ENCODE data around the gene PIK3C2G. TPM values are rescaled to one million over a fixed set of nuclear protein-coding genes. Genes with fewer than 3 reads are reported as not detected.
"Not testable (repeated sequence)": the region's sequence is repeated elsewhere in the genome, so short reads cannot be mapped to it uniquely, and the experiment has no call there.

PIK3C2G gene
- total RNA-seq, 4 donors from 2014 or later: 0.10 to 0.88 (median 0.40) TPM; not detected in 1

GRCh38 chr12:18254081-18254480, 7.2 kb upstream of the PIK3C2G start:
- TF ChIP-seq CTCF (IDR thresholded peaks at IDR 0.05): no peak
- TF ChIP-seq POLR2A (IDR thresholded peaks at IDR 0.05): no peak
- no peak overlapping the region for H3K27ac ChIP-seq
- 71% methylated on average over 1 of the region's 1 CpG for WGBS, 2 donors

DNA sequence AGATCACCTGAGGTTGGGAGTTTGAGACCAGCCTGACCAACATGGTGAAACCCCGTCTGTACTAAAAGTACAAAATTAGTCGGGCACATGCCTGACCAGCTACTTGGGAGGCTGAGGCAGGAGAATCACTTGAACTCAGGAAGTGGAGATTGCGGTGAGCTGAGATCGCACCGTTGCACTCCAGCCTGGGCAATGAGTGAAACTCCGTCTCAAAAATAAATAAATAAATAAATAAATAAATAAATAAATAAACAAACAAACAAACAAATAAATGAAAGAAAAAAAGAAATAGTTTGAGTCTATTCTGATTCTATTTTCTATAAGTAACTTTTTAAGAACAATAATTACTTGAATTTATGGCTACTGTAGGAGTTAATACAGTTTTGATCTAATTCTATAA, 6.3 kb upstream of the PIK3C2G start:
- H3K36me3 ChIP-seq; H3K4me1 ChIP-seq; H3K27me3 ChIP-seq; H3K4me3 ChIP-seq (replicated peaks in 1 of 3); H3K9me3 ChIP-seq; H3K27ac ChIP-seq; intact Hi-C loops (cut with DNase I); DNase-seq: not testable (repeated sequence)
- WGBS, 2 donors: 80 to 95% methylated on average over 6 of the region's 6 CpGs

More at GRCh38 chr12:18254081-18254480, 7.2 kb upstream of the PIK3C2G start:
- Histone ChIP-seq H3K36me3 (no peaks in the 10 kb centered on the region), H3K9me3 (no peaks in the 10 kb centered on the region), H3K4me1 (no peaks in the 10 kb centered on the region), H3K27me3 (no peaks in the 10 kb centered on the region), H3K4me3 (replicated peaks in 1 of 3) (no peak overlapping the region)
- intact Hi-C loops (cut with DNase I): no loop called here
- no peak for DNase-seq

GRCh38 chr12:18257251-18257650, 4.1 kb upstream of the PIK3C2G start:
- no peaks in the 10 kb centered on the region for H3K4me1 ChIP-seq
- H3K27me3 ChIP-seq: no peaks in the 10 kb centered on the region
- no peaks in the 10 kb centered on the region for H3K9me3 ChIP-seq
- H3K4me3 ChIP-seq (replicated peaks in 1 of 3): no peak overlapping the region
- no peak overlapping the region for H3K27ac ChIP-seq
- no peak for TF ChIP-seq POLR2A (IDR thresholded peaks at IDR 0.05)
- TF ChIP-seq CTCF (IDR thresholded peaks at IDR 0.05): no peak
- no peaks in the 10 kb centered on the region for H3K36me3 ChIP-seq
- whole genome bisulfite sequencing, 2 donors: 90% methylated on average over 3 of the region's 3 CpGs
- no peak for DNase-seq
- intact Hi-C loops (cut with DNase I): no loop called here

DNA sequence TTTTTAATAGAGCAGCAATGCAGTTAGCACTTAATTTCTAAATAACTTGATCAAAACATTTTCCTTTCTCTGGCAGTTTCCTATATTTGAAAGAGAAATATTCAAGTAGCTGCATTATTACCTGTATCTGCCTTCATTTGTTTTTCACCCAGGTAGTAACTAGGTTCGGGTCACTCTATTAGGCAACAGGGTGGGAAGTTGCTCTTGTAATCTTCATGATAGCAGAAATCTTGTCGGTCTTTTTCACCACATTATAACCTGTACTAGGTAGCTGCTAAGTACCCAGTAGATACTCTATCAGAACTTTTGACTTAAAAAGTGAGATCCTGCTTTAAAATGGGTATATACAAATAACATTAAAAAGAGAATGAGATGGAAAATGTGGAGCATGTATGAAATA, 2.4 kb upstream of the PIK3C2G start:
- intact Hi-C loops (cut with DNase I): no loop called here
- no peak for TF ChIP-seq CTCF (IDR thresholded peaks at IDR 0.05)
- TF ChIP-seq POLR2A (IDR thresholded peaks at IDR 0.05): no peak
- no peaks in the 10 kb centered on the region for H3K4me1 ChIP-seq

GRCh38 chr12:18259906-18260682, 1.2 kb upstream of the PIK3C2G start:
- 96 to 99% methylated on average over 1 of the region's 1 CpG for WGBS, 2 donors
- no peak for DNase-seq
- TF ChIP-seq CTCF (IDR thresholded peaks at IDR 0.05) (no peak), POLR2A (IDR thresholded peaks at IDR 0.05) (no peak)
- Histone ChIP-seq H3K9me3 (no peaks in the 10 kb centered on the region), H3K36me3 (no peaks in the 10 kb centered on the region), H3K4me1 (no peaks in the 10 kb centered on the region), H3K27ac (no peak overlapping the region), H3K27me3 (no peaks in the 10 kb centered on the region), H3K4me3 (replicated peaks in 1 of 3) (no peak overlapping the region)
- intact Hi-C loops (cut with DNase I): no loop called here

More for the DNA sequence above, 2.4 kb upstream of the PIK3C2G start:
- DNase-seq: no peak
- no peaks in the 10 kb centered on the region for H3K9me3 ChIP-seq
- WGBS, 2 donors: 89 to 90% methylated on average over 2 of the region's 2 CpGs
- H3K27ac ChIP-seq: no peak overlapping the region
- H3K27me3 ChIP-seq: no peaks in the 10 kb centered on the region
- no peak overlapping the region for H3K4me3 ChIP-seq (replicated peaks in 1 of 3)
- no peaks in the 10 kb centered on the region for H3K36me3 ChIP-seq

All from thyroid gland (tissue), 4 donors.